Large intestine (tissue), 3 donors: ENCODE results near the gene SBF1. TPM values are rescaled to one million over a fixed set of nuclear protein-coding genes. Genes with fewer than 3 reads are reported as not detected.
A peak's percentile ranks its signal among the peaks of the same experiment; 100 is the strongest.

Experiments used
- DNase-seq, 2 donors: peaks; one replicate each; pipeline versions ENCODE4 v3.0.0 to v3.0.0-alpha.2; 2013
- H3K27ac ChIP-seq: one replicate; pipeline ENCODE4 v1.5.1; 2013; ENCODE audit warnings: low read length
- H3K27me3 ChIP-seq: 2 replicates; pipeline ENCODE4 v1.6.1; 2013; ENCODE audit warnings: low read length; ENCODE audit not compliant: control insufficient read depth, insufficient read depth
- H3K36me3 ChIP-seq: 2 replicates; pipeline ENCODE4 v1.6.1; 2013; ENCODE audit warnings: low read length; ENCODE audit not compliant: control insufficient read depth, insufficient read depth
- H3K4me1 ChIP-seq: one replicate; pipeline ENCODE4 v1.6.1; 2013; ENCODE audit warnings: low read length; ENCODE audit not compliant: control insufficient read depth, insufficient read depth
- H3K4me3 ChIP-seq: one replicate; pipeline ENCODE4 v1.5.1; 2013; ENCODE audit warnings: low read length
- H3K9me3 ChIP-seq: one replicate; pipeline ENCODE4 v1.6.1; 2013; ENCODE audit warnings: mild to moderate bottlenecking, low read depth, low read length, moderate library complexity; ENCODE audit not compliant: control insufficient read depth
- WGBS: methylation state at CpG from one replicate; pipeline ENCODE4 v1.1.5; 2013; ENCODE audit warnings: low lambda C conversion rate; ENCODE audit not compliant: insufficient coverage; 5-methylcytosine and 5-hydroxymethylcytosine counted together
- polyA plus RNA-seq: library from polyadenylated mRNA; unstranded; fragments of 120-200 nt; gene quantifications from one replicate; pipeline ENCODE4 v1.2.1, GENCODE V29; 2013

Gene SBF1
- polyA plus RNA-seq, 1 donor, result 37.5 TPM

- Histone ChIP-seq H3K27me3 (no peaks in the 10 kb centered on the region), H3K27ac (no peak overlapping the region), H3K4me1 (peaks cover 15% of the 10 kb centered on the region), H3K9me3 (no peaks in the 10 kb centered on the region), H3K4me3 (no peak overlapping the region), H3K36me3 (peaks cover 79% of the 10 kb centered on the region)
- DNase-seq, result no peak
- no CpG with 5 or more reads among the region's 8 CpGs for WGBS
These were observed 44.3 kb upstream of the SBF1 start for GRCh38 chr22:50519151-50519550.

DNA sequence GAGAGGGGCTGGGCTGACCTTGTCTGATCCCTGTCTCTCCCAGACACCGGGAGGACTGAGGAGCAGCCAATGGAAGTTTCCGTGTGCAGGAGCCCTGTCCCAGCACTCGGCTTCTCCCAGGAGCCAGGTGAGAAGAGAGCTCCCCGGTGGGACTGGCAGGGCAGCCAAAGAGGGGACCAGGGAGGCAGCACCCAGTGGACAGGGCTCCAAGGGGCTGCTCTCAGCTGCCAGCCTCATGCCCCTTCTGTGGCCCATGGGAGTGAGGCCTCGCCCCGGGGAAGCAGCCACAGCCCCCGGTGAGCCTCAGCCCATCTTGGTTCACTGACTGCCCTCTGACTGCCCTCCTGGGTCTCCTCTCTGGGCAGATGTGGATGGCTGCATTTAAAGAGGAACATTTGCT is 43.8 kb upstream of the SBF1 start:
- peaks cover 9% of the 10 kb centered on the region for H3K4me1 ChIP-seq
- no CpG with 5 or more reads among the region's 7 CpGs for WGBS
- no peaks in the 10 kb centered on the region for H3K9me3 ChIP-seq
- no peak overlapping the region for H3K27ac ChIP-seq
- no peaks in the 10 kb centered on the region for H3K27me3 ChIP-seq
- no peak overlapping the region for H3K4me3 ChIP-seq
- H3K36me3 ChIP-seq, result peaks cover 74% of the 10 kb centered on the region
- DNase-seq, result no peak

DNA sequence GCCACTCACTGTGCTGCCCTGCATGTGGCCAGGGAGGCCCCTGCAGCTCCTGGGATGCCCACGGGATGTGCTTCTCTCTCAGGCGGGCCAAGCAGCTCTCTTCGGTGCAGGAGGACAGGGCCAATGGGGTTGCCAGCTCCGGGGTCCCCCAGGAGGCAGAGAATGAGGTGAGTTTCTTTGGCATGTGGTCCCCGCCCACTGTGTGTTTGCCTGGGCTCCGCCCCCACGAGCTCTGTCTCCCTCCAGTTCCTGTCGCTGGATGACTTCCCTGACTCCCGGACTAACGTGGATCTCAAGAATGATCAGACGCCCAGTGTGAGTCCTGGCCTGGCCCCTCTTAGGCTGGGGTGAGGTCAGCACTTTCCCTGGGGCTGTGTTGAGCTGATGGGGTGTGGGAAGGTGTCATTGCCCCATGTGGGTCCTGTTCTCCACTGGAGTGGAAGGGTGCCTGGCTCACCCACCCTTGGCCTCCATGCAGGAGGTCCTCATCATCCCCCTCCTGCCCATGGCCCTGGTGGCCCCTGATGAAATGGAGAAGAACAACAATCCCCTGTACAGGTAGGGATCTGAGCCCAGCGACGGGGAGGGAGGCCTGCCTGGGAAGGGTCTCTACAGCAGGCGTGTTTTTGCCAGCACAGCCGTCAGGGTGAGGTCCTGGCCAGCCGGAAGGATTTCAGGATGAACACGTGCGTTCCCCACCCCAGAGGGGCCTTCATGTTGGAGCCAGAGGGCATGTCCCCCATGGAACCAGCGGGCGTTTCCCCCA is 42.8 kb upstream of the SBF1 start:
- no peak for DNase-seq
- WGBS, result no CpG with 5 or more reads among the region's 20 CpGs
- Histone ChIP-seq H3K4me1 (no peaks in the 10 kb centered on the region), H3K27ac (no peak overlapping the region), H3K27me3 (no peaks in the 10 kb centered on the region), H3K9me3 (no peaks in the 10 kb centered on the region), H3K36me3 (peaks cover 65% of the 10 kb centered on the region), H3K4me3 (no peak overlapping the region)

DNA sequence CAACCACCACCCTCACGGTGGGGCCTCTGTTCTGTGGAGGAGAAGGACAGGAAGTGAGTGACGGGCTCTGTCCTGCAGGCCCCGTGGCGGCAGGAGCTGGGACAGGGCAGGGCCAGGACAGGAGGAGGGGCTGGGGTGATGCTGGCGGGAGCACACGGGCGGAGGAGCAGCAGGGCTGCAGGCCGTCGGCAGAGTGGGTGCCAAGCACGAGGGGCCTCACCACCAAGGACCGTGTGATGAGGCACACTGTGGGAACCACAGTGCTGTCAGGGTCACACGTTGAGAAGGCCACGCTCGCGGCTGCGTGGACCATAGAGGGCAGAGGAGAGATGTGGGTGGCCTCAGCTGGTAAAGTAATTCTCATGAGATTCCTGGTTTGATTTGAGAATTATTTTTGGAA is 42.1 kb upstream of the SBF1 start:
- Histone ChIP-seq H3K9me3 (no peaks in the 10 kb centered on the region), H3K4me3 (no peak overlapping the region), H3K4me1 (no peaks in the 10 kb centered on the region), H3K27ac (no peak overlapping the region), H3K36me3 (peaks cover 60% of the 10 kb centered on the region), H3K27me3 (no peaks in the 10 kb centered on the region)
- DNase-seq, result no peak
- no CpG with 5 or more reads among the region's 16 CpGs for WGBS

DNA sequence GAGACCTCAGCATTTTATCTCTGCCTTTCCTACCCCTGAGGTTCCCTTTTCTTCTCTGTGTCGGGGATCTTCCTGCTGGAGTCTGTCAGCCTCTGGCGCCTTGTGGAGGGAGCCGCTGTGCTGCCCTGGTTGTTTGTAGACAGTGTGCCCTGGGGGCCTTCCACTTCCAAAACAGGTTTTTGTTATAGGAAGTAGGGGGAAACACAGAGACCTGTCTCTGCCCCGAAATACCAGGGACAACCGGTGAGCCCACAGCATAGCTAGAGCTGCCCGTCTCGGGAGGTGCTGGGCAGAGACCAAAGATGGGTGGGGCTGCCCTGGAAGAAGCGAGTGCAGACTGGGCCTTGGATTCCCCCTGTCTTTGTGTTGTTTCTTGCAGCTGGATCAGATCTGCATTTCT is 41.2 kb upstream of the SBF1 start:
- H3K9me3 ChIP-seq, result no peaks in the 10 kb centered on the region
- no peak overlapping the region for H3K27ac ChIP-seq
- H3K36me3 ChIP-seq, result peaks cover 53% of the 10 kb centered on the region
- H3K27me3 ChIP-seq, result no peaks in the 10 kb centered on the region
- WGBS, result no CpG with 5 or more reads among the region's 8 CpGs
- no peak for DNase-seq
- H3K4me3 ChIP-seq, result no peak overlapping the region
- no peaks in the 10 kb centered on the region for H3K4me1 ChIP-seq

DNA sequence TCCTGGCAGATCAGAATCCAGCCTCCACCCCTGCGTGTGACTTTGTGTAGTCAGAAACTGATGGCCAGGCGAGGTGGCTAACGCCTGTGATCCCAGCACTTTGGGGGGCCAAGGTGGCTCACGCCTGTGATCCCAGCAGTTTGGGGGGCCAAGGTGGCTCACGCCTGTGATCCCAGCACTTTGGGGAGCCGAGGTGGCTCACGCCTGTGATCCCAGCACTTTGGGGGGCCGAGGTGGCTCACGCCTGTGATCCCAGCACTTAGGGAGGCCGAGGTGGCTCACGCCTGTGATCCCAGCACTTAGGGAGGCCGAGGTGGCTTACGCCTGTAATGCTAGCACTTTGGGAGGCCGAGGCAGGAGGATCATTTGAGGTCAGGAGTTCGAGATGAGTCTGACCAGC is 38.3 kb upstream of the SBF1 start:
- no peak for DNase-seq
- H3K4me3 ChIP-seq, result no peak overlapping the region
- no peaks in the 10 kb centered on the region for H3K9me3 ChIP-seq
- H3K4me1 ChIP-seq, result peaks cover 8% of the 10 kb centered on the region
- WGBS, result no CpG with 5 or more reads among the region's 15 CpGs
- no peak overlapping the region for H3K27ac ChIP-seq
- no peaks in the 10 kb centered on the region for H3K27me3 ChIP-seq
- H3K36me3 ChIP-seq, result peaks cover 36% of the 10 kb centered on the region

DNA sequence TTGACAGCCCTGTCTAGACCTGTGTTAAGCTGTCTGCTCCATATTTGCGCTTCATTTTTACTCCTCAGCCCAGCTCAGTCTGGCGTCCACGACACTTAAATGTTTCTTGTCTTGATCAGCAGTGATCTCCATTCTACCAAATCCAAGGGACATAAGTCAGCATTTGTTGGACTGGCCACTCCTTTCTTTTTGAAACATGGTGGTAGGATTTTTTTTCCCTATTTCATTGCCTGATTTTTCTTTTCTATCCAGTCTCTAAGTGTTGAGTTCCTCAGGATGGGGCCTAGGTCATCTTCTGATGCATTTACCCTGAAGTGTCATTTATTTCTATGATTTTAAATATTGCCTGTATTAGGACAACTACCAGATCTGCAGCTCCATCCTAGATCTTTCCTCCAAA is 34.1 kb upstream of the SBF1 start:
- H3K4me1 ChIP-seq, result peaks cover 14% of the 10 kb centered on the region
- no peaks in the 10 kb centered on the region for H3K9me3 ChIP-seq
- H3K36me3 ChIP-seq, result peaks cover 22% of the 10 kb centered on the region
- no peaks in the 10 kb centered on the region for H3K27me3 ChIP-seq
- WGBS, result no CpG with 5 or more reads among the region's 3 CpGs
- peak overlapping the region; percentile 76 for H3K27ac ChIP-seq
- peak overlapping the region; percentile 83 for H3K4me3 ChIP-seq
- no peak for DNase-seq

- peak; percentile 97 to 98 for DNase-seq
- Histone ChIP-seq H3K27me3 (no peaks in the 10 kb centered on the region), H3K4me3 (peak within 1 kb of the TSS; percentile 99), H3K9me3 (no peaks in the 10 kb centered on the region), H3K27ac (peak within 1 kb of the TSS; percentile 77), H3K36me3 (peaks cover 26% of the 10 kb centered on the region), H3K4me1 (peaks cover 14% of the 10 kb centered on the region)
- WGBS, result no CpG with 5 or more reads among the region's 76 CpGs
These were observed 33.4 kb upstream of the SBF1 start, which contains the start of gene NCAPH2 for GRCh38 chr22:50507991-50508884. NCAPH2 (plus strand) TSS chr22:50508224; CDS start chr22:50508338, 114 bp downstream.

DNA sequence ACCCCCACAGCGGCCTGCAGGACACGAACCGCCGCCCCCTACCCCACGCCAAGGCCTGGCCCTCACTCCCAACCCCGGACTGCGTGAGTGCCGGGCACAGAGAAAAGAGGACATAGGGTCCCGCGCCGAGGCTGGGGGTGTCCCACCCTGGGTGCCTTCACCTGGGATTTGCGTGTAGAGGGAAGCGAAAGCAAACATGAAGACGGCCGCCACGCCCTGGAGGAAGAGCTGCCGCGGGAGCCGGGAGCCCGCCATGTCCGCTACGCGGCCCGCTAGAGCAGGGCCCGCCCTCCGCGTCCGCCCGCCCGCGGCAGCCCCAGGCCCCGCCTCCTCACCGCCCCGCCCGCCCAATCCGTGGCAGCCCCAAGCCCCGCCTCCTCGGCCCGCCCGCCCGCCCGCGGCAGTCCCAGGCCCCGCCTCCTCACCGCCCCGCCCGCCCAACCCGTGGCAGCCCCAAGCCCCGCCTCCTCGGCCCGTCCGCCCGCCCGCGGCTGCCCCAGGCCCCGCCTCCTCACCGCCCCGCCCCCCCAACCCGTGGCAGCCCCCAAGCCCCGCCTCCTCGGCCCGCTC is 32.7 kb upstream of the SBF1 start, which contains the start of gene LMF2:
LMF2 (minus strand) TSS at position 282 of the 570 bp plus-strand sequence; CDS start at position 255, 27 bp downstream.
- Histone ChIP-seq H3K4me1 (peaks cover 14% of the 10 kb centered on the region), H3K9me3 (no peaks in the 10 kb centered on the region), H3K36me3 (peaks cover 31% of the 10 kb centered on the region), H3K27ac (peak within 1 kb of the TSS; percentile 77), H3K4me3 (peak within 1 kb of the TSS; percentile 99), H3K27me3 (no peaks in the 10 kb centered on the region)
- WGBS, result no CpG with 5 or more reads among the region's 62 CpGs
- DNase-seq, result peak; percentile 77 to 82
